GM10266 (cell line): ENCODE measurements around the gene LHFPL5.

Experiments
- DNase-seq: peaks from one replicate; pipeline ENCODE4 v3.0.0; 2012; ENCODE audit errors: extremely low spot score
- CTCF ChIP-seq: IDR thresholded peaks from 2 replicates; pipeline ENCODE4 v1.5.1; 2012; ENCODE audit warnings: mild to moderate bottlenecking, low read depth; ENCODE audit not compliant: control insufficient read depth, insufficient read depth; ENCODE audit errors: missing control alignments

The LHFPL5 gene

GRCh38 chr6:35808688-35809087, 3.5 kb downstream of the LHFPL5 start:
- no peak for DNase-seq
- no peak for TF ChIP-seq CTCF

GRCh38 chr6:35809809-35810208, 4.7 kb downstream of the LHFPL5 start:
- TF ChIP-seq CTCF, result no peak
- DNase-seq, result no peak

GRCh38 chr6:35810971-35811698, 6.0 kb downstream of the LHFPL5 start:
- TF ChIP-seq CTCF, result no peak
- DNase-seq, result no peak

GRCh38 chr6:35811699-35811995, 6.5 kb downstream of the LHFPL5 start:
- DNase-seq, result no peak
- no peak for TF ChIP-seq CTCF

GRCh38 chr6:35817515-35817914, 12.4 kb downstream of the LHFPL5 start:
- TF ChIP-seq CTCF, result no peak
- no peak for DNase-seq

- TF ChIP-seq CTCF, result no peak
- no peak for DNase-seq
Observed at GRCh38 chr6:35823601-35824000, 18.4 kb downstream of the LHFPL5 start.

- TF ChIP-seq CTCF, result no peak
- DNase-seq, result no peak
Observed at GRCh38 chr6:35824552-35825192, 19.5 kb downstream of the LHFPL5 start.
